KG1 (cell line): ENCODE data around the gene SYTL5.
"Not testable (repeated sequence)": the region's sequence is repeated elsewhere in the genome, so short reads cannot be mapped to it uniquely, and the experiment has no call there.

Experiments
- DNase-seq: peaks from one replicate; lab custom pipeline; 2025; lab: John Stamatoyannopoulos, UW

SYTL5 gene

GRCh38 chrX:38006291-38006690 lies at the start of gene SYTL5:
Gene SYTL5 (plus strand): TSS chrX:38006553. CDS start chrX:38033890, 27,337 bp downstream.
- no peak for DNase-seq

- DNase-seq: no peak
These were observed 47.7 kb upstream of the SYTL5 start for GRCh38 chrX:37958525-37959211.

DNA sequence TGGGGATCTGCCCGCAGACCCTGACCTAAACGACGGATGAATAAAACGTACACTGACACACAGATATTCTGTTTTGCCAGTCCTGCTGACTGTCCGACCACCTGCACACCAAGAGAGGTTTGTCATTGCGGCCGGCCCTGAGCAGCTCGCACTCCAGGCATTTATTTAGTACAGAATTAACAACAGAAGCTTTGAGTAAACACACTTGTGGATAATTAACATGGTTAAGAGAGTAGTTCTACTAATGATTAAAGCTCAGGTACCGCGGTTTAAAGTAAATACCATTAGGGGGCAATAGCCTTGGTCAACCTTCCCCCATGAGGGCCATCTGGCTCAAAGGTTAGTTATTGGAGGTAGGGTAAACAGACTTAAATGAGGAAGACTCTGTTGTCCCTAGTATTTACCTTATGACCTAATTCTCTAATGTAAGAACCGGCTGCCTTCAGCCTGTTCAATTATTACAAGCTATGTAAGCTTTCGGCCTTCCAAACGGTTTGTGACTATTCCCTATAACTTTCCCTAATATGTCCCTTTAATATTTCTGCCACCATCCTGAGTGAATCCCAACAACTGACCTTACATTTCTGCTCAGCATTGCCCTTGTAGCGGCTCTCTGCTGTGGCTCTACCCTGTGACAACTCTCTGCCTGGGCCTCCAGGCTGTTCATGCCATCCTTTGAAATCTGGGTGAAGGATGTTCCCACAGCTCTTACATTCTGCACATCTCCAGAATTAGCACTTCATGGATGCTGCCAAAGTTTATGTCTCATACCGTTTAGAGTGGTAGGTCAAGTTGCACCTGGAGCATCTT lies 46.9 kb upstream of the SYTL5 start:
- no peak for DNase-seq

- no peak for DNase-seq
These were observed 45.2 kb upstream of the SYTL5 start for GRCh38 chrX:37961118-37961517.

DNA sequence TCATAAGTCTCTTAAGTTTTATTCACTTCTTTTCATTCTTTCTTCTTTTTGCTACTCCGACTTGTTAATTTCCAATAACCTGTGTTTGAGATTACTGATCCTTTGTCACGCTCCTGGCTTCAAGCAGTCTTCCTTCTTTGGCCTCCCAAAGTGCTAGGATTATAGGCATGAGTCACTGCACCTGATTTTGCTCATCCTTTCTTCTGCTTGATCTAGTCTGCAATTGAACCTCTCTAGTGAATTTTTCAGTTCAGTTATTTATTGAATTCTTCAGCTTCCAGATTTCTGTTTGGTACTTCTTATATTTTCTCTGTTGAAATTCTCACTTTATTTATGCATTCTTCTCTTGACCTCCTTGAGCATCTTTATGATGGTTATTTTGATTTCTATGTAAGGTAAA lies 38.6 kb upstream of the SYTL5 start:
- DNase-seq: no peak

- DNase-seq: no peak
These were observed 30.9 kb upstream of the SYTL5 start for GRCh38 chrX:37975421-37975820.

DNA sequence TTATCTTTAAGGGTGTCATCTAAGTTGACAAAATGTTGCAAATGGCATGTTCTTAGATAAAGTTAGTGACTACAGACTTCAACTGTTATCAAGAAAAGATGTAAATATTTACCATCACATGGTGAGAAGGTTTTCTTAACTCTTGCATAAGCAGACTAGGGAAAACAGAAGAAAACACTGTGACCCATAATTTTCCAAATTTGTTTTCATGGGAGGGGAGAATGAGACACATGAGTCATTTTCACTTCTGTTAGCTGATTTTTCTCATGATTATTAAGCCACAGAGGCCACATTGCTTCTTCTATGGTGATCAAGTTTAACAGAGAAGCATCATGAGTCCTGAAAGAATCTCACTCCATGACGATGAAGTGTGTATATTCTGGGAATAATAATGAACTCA lies 30.2 kb upstream of the SYTL5 start:
- no peak for DNase-seq

DNA sequence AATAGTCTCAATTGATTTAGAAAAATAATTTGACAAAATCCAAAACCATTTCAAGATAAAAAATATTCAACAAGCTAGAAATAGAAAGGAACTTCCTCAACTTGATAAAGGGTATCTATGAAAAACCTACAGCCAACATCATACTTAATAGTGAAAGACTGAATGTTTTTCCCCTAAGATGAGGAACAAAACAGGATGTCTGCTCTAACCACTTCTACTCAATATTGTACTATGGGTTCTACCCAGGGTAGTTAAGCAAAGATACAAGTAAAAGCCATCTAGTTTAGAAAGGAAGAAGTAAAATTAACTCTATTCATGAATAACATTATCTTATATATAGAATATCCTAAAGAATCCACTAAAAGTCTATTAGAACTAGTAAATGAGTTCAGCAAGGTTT lies 21.5 kb upstream of the SYTL5 start:
- no peak for DNase-seq

GRCh38 chrX:37986893-37987292 lies 19.5 kb upstream of the SYTL5 start:
- no peak for DNase-seq

GRCh38 chrX:37989304-37989703 lies 17.0 kb upstream of the SYTL5 start:
- DNase-seq: no peak

- not testable (repeated sequence) for DNase-seq
These were observed 15.1 kb upstream of the SYTL5 start for GRCh38 chrX:37991303-37991702.

GRCh38 chrX:37993176-37993575 lies 13.2 kb upstream of the SYTL5 start:
- DNase-seq: no peak

GRCh38 chrX:37993837-37994619 lies 12.3 kb upstream of the SYTL5 start:
- no peak for DNase-seq

DNA sequence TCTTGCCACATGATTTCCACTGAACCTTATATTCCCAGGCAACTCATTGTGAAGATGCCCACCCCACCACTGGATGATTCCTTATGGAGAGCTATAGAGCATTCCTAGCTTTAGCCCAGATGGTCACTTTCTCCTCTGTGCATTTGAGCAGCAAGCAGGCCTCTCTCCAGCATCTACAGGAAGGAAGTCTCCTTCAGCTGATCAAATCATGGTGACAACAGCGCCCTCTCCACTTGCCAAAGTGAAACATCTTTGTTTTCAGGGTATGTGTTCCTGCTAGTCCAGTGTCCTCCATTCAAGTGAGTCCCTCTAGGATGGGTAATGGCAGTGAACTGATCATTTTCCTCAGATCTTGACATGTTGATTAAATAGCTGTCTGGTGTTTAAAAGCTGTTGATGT lies 10.9 kb upstream of the SYTL5 start:
- no peak for DNase-seq

DNA sequence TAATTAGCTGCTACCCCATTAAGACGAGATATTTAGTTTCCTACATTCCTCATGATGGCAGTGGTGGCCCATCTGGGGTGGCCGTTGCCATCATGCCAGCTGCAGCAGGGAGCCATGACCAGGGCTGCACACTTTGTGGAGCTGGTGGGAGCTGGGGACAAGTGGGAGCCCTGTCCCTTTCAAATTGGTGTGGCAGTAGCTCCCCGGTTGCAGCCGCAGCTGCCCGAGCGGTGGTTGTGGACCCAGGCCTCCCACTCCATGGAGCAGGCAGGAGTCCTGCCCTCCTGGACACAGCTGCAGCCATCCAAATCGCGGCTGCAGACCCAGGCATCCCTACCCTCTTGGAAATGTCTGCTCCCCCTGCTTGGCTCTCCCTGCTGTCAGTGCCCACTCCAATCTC lies 9.3 kb upstream of the SYTL5 start:
- no peak for DNase-seq

- DNase-seq: no peak
These were observed 7.6 kb upstream of the SYTL5 start for GRCh38 chrX:37998586-37999262.

DNA sequence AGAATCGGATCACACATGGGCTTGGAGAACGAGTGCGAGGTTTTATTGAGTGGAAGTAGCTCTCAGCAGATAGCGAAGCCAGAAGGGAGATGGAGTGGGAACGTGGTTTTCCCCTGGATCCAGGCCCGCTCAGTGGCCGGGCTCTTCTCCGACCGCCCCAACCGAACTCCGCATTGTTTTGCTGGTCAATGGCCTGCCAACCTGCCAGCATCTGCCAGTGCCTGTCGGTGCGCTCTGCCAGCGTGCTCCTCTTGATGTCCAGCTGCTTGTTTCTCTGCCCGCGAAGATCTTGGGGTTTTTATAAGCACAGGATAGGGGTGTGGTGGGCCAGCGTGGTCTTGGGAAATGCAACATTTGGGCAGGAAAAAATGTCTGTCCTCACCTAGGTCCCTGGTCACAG lies 5.6 kb upstream of the SYTL5 start:
- DNase-seq: no peak

- DNase-seq: no peak
These were observed 2.3 kb upstream of the SYTL5 start for GRCh38 chrX:38004046-38004445.

DNA sequence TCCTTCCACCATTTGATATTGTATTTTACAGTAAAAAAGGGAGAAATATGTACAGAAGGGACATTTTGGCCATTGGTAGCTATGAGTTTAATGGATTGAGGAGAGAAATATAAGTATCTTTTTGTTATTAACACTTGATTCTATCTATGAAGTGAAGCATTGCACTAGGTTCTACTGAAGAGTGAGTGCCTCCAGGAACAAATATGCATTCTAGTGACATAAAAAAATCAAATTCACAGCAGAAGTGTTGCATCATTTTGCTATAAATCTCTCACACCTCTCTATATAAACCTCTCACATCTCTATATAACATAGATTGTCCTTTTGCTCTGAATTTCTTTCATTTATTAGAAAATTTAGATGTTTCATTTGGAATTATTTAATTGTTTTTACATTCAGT lies 425 bp downstream of the SYTL5 start:
- no peak for DNase-seq

- no peak for DNase-seq
These were observed 2.3 kb downstream of the SYTL5 start for GRCh38 chrX:38008658-38009057.

- no peak for DNase-seq
These were observed 3.3 kb downstream of the SYTL5 start for GRCh38 chrX:38009641-38010040.

- no peak for DNase-seq
These were observed 12.5 kb downstream of the SYTL5 start for GRCh38 chrX:38018766-38019425.
